SU-DHL-6 (cell line): ENCODE results near the gene MAP1B.

Experiments
- CTCF ChIP-seq: fragments of 200-600 bp; sonication (generic); IDR thresholded peaks from one replicate; pipeline ENCODE4 v1.5.1; 2017; ENCODE audit warnings: antibody characterized with exemption, mild to moderate bottlenecking, low read length, moderate library complexity; ENCODE audit not compliant: insufficient read depth, poor library complexity, severe bottlenecking
- EZH2phosphoT487 ChIP-seq: fragments of 200-600 bp; sonication (generic), shearing (Covaris generic); conservative IDR thresholded peaks from 2 replicates; pipeline ENCODE4 v1.6.1; 2018; ENCODE audit warnings: mild to moderate bottlenecking, antibody characterized with exemption, low read length, moderate library complexity, mixed read lengths

GRCh38 chr5:72189146-72189545, 81.9 kb downstream of the MAP1B start:
- TF ChIP-seq CTCF (no peak), EZH2phosphoT487 (no peak)
